HEK293 (cell line): Measurements from ENCODE around the gene NNAT.

ENCODE experiments used
- CTCF ChIA-PET: fragments of 350-600 bp; formaldehyde crosslinking; extraction: SDS; loops from one replicate; lab custom pipeline; 2021; ENCODE audit warnings: antibody characterized with exemption; lab: Yijun Ruan, JAX
- POLR2A ChIA-PET: fragments of 300-600 bp; formaldehyde crosslinking; extraction: SDS; loops from one replicate; lab custom pipeline; 2020; ENCODE audit warnings: antibody characterized with exemption, inconsistent platforms; lab: Yijun Ruan, JAX
- H3K27ac ChIP-seq: fragments of 200-500 bp; sonication (Bioruptor generic); 2 replicates; pipeline ENCODE4 v1.5.1; 2014; ENCODE audit warnings: low read depth, low read length, control low read depth, inconsistent platforms; ENCODE audit errors: extremely low read depth
- H3K36me3 ChIP-seq, 2 experiments: fragments of 200-500 bp in 1 of 2; sonication (Bioruptor generic) in 1 of 2; 1 replicate in 1 of 2; 2 replicates in 1 of 2; pipeline ENCODE4 v1.5.1; 2014 to 2017; ENCODE audit warnings: inconsistent platforms in 2 of 2, low read length in 2 of 2; ENCODE audit not compliant: control insufficient read depth in 2 of 2, insufficient read depth in 1 of 2
- H3K4me1 ChIP-seq: fragments of 200-500 bp; sonication (Bioruptor generic); 2 replicates; pipeline ENCODE4 v1.5.1; 2014; ENCODE audit warnings: mild to moderate bottlenecking, low read length, inconsistent platforms; ENCODE audit not compliant: control insufficient read depth, insufficient read depth
- H3K4me3 ChIP-seq: 2 replicates; pipeline ENCODE4 v1.5.1; 2011; ENCODE audit warnings: low read depth, mild to moderate bottlenecking, control low read depth, low read length, moderate library complexity
- H3K9me3 ChIP-seq: fragments of 200-500 bp; sonication (Bioruptor generic); 2 replicates; pipeline ENCODE4 v1.5.1; 2014; ENCODE audit warnings: low read depth, low read length, inconsistent platforms; ENCODE audit not compliant: control insufficient read depth, insufficient read depth
- AEBP2 ChIP-seq: fragments of 450-650 bp; formaldehyde crosslinking; IDR thresholded peaks from 2 replicates; pipeline ENCODE4 v1.5.1; 2016; ENCODE audit warnings: missing biosample characterization, missing genetic modification characterization, borderline replicate concordance
- HOXC10 ChIP-seq: sonication (generic); formaldehyde crosslinking; IDR thresholded peaks from 2 replicates; pipeline ENCODE4 v1.8.1; 2023; ENCODE audit warnings: mild to moderate bottlenecking, missing genetic modification reagents
- ZBTB1 ChIP-seq: fragments of 450-650 bp; formaldehyde crosslinking; IDR thresholded peaks from 2 replicates; pipeline ENCODE4 v1.5.1; 2016; ENCODE audit warnings: missing biosample characterization, missing genetic modification characterization
- ZNF10 ChIP-seq: fragments of 450-650 bp; formaldehyde crosslinking; IDR thresholded peaks from 2 replicates; pipeline ENCODE4 v1.5.1; 2017; ENCODE audit warnings: missing biosample characterization, missing genetic modification characterization
- ZNF140 ChIP-seq: fragments of 450-650 bp; formaldehyde crosslinking; IDR thresholded peaks from 2 replicates; pipeline ENCODE4 v1.5.1; 2016; ENCODE audit warnings: missing biosample characterization, missing genetic modification characterization
- ZNF292 ChIP-seq: fragments of 450-650 bp; formaldehyde crosslinking; IDR thresholded peaks from 2 replicates; pipeline ENCODE4 v1.5.1; 2016; ENCODE audit warnings: low read depth, missing biosample characterization, missing genetic modification characterization, borderline replicate concordance
- ZNF488 ChIP-seq: fragments of 450-650 bp; formaldehyde crosslinking; IDR thresholded peaks from 2 replicates; pipeline ENCODE4 v1.5.1; 2016; ENCODE audit warnings: missing biosample characterization, missing genetic modification characterization
- ZNF529 ChIP-seq: fragments of 450-650 bp; formaldehyde crosslinking; IDR thresholded peaks from 2 replicates; pipeline ENCODE4 v1.5.1; 2017; ENCODE audit warnings: missing genetic modification characterization, missing biosample characterization; ENCODE audit not compliant: insufficient replicate concordance
- ZNF544 ChIP-seq: fragments of 450-650 bp; formaldehyde crosslinking; IDR thresholded peaks from 2 replicates; pipeline ENCODE4 v1.5.0; 2017; ENCODE audit warnings: missing biosample characterization, missing genetic modification characterization
- ZNF660 ChIP-seq: fragments of 450-650 bp; IDR thresholded peaks from 2 replicates; pipeline ENCODE4 v1.5.1; 2018; ENCODE audit warnings: missing biosample characterization, mild to moderate bottlenecking, missing genetic modification characterization
- ZNF677 ChIP-seq: fragments of 450-650 bp; IDR thresholded peaks from 2 replicates; pipeline ENCODE4 v1.5.0; 2018; ENCODE audit warnings: missing biosample characterization, mild to moderate bottlenecking, missing genetic modification characterization, moderate library complexity
- ZNF701 ChIP-seq: fragments of 450-650 bp; formaldehyde crosslinking; IDR thresholded peaks from 2 replicates; pipeline ENCODE4 v1.5.1; 2016; ENCODE audit warnings: missing biosample characterization, missing genetic modification characterization
- ZNF776 ChIP-seq: fragments of 450-650 bp; formaldehyde crosslinking; IDR thresholded peaks from 2 replicates; pipeline ENCODE4 v1.5.0; 2017; ENCODE audit warnings: missing biosample characterization, missing genetic modification characterization, borderline replicate concordance
- ZNF785 ChIP-seq: fragments of 450-650 bp; formaldehyde crosslinking; IDR thresholded peaks from 2 replicates; pipeline ENCODE4 v1.5.1; 2016; ENCODE audit warnings: missing biosample characterization, missing genetic modification characterization
- ZNF791 ChIP-seq: fragments of 450-650 bp; formaldehyde crosslinking; IDR thresholded peaks from 2 replicates; pipeline ENCODE4 v1.5.1; 2016; ENCODE audit warnings: missing biosample characterization, missing genetic modification characterization
- ZSCAN4 ChIP-seq: fragments of 450-650 bp; formaldehyde crosslinking; IDR thresholded peaks from 2 replicates; pipeline ENCODE4 v1.5.1; 2017; ENCODE audit warnings: missing biosample characterization, missing genetic modification characterization
- TF ChIP-seq, protein P1 (sequence below): fragments of 450-650 bp; formaldehyde crosslinking; IDR thresholded peaks from 2 replicates; pipeline ENCODE4 v1.5.1; 2017; ENCODE audit warnings: missing biosample characterization, missing genetic modification characterization
- TF ChIP-seq, protein P2 (sequence below): fragments of 450-650 bp; formaldehyde crosslinking; IDR thresholded peaks from 2 replicates; pipeline ENCODE4 v1.5.0; 2017; ENCODE audit warnings: missing biosample characterization, missing genetic modification characterization, borderline replicate concordance
- TF ChIP-seq, protein P3 (sequence below): fragments of 450-650 bp; formaldehyde crosslinking; IDR thresholded peaks from 2 replicates; pipeline ENCODE4 v1.5.1; 2017; ENCODE audit warnings: missing biosample characterization, mild to moderate bottlenecking, missing genetic modification characterization, moderate library complexity
- TF ChIP-seq, protein P4 (sequence below): fragments of 450-650 bp; formaldehyde crosslinking; IDR thresholded peaks from 2 replicates; pipeline ENCODE4 v1.5.1; 2017; ENCODE audit warnings: missing biosample characterization, missing genetic modification characterization

Gene NNAT

DNA sequence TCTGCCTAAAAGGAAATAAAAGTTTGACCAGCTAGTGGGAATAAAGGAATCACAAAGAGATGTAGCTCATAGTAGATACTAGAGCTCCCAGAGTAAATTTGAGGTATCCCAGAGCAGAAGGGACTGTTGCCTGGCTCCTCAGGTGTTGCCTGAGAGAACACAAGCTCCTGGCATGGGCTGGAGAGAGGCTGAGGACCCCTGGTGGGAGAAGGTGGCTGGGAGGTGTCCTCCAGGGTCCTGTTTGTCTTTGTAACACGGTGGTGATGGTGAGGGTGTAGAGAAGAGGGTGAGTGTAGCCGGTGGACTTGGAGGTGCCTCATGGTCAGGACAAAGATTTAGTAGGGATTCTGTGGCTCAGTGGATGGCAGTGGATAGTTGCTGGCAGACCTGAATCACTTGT, 28.1 kb upstream of the NNAT start:
- H3K36me3 ChIP-seq = no peaks in the 10 kb centered on the region
- POLR2A ChIA-PET = interaction anchor here (0.5 kb wide), 1 partner anchor 260 kb away, joined by 4 read pairs; no protein-coding TSS in a partner anchor
- TF ChIP-seq ZNF677 (tag by site-specific recombination) (no peak), ZNF292 (tag by site-specific recombination) (no peak), ZNF791 (no peak), ZSCAN4 (tag by site-specific recombination) (no peak), ZNF785 (tag by site-specific recombination) (no peak)
- TF ChIP-seq, protein P1, sequence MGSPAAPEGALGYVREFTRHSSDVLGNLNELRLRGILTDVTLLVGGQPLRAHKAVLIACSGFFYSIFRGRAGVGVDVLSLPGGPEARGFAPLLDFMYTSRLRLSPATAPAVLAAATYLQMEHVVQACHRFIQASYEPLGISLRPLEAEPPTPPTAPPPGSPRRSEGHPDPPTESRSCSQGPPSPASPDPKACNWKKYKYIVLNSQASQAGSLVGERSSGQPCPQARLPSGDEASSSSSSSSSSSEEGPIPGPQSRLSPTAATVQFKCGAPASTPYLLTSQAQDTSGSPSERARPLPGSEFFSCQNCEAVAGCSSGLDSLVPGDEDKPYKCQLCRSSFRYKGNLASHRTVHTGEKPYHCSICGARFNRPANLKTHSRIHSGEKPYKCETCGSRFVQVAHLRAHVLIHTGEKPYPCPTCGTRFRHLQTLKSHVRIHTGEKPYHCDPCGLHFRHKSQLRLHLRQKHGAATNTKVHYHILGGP (tag by site-specific recombination) = no peak
- TF ChIP-seq, all 188 proteins: peak for 0
- CTCF ChIA-PET = interaction anchor here (0.6 to 0.7 kb wide), 2 partner anchors 49 to 728 kb away, joined by 3 to 4 read pairs; no protein-coding TSS in a partner anchor
- Histone ChIP-seq H3K9me3 (no peaks in the 10 kb centered on the region), H3K27ac (no peak overlapping the region), H3K4me3 (no peak overlapping the region), H3K4me1 (no peaks in the 10 kb centered on the region)

GRCh38 chr20:37494301-37494700, 26.7 kb upstream of the NNAT start:
- ChIA-PET CTCF (interaction anchor here (0.6 to 0.7 kb wide), 2 partner anchors 34 to 543 kb away, joined by 3 to 4 read pairs; partner anchors contain the start of gene BLCAP), POLR2A (no interaction called here)
- TF ChIP-seq HOXC10 (CRISPR knock-in tag) = no peak
- no peak for TF ChIP-seq ZNF776 (tag by site-specific recombination)
- TF ChIP-seq ZNF544 (tag by site-specific recombination) = no peak
- TF ChIP-seq, all 188 proteins: peak for 0
- Histone ChIP-seq H3K36me3 (no peaks in the 10 kb centered on the region), H3K4me3 (no peak overlapping the region), H3K4me1 (no peaks in the 10 kb centered on the region), H3K9me3 (no peaks in the 10 kb centered on the region), H3K27ac (no peak overlapping the region)

- Histone ChIP-seq H3K36me3 (no peaks in the 10 kb centered on the region), H3K4me3 (no peak overlapping the region), H3K27ac (no peak overlapping the region), H3K9me3 (no peaks in the 10 kb centered on the region), H3K4me1 (no peaks in the 10 kb centered on the region)
- POLR2A ChIA-PET = no interaction called here
- CTCF ChIA-PET = no interaction called here
- TF ChIP-seq ZNF660 (tag by site-specific recombination) (no peak), ZNF140 (no peak), ZNF529 (tag by site-specific recombination) (no peak), ZNF701 (tag by site-specific recombination) (no peak), ZNF488 (tag by site-specific recombination) (no peak), ZBTB1 (tag by site-specific recombination) (no peak), ZNF10 (tag by site-specific recombination) (no peak), AEBP2 (tag by site-specific recombination) (no peak)
- TF ChIP-seq, protein P2, sequence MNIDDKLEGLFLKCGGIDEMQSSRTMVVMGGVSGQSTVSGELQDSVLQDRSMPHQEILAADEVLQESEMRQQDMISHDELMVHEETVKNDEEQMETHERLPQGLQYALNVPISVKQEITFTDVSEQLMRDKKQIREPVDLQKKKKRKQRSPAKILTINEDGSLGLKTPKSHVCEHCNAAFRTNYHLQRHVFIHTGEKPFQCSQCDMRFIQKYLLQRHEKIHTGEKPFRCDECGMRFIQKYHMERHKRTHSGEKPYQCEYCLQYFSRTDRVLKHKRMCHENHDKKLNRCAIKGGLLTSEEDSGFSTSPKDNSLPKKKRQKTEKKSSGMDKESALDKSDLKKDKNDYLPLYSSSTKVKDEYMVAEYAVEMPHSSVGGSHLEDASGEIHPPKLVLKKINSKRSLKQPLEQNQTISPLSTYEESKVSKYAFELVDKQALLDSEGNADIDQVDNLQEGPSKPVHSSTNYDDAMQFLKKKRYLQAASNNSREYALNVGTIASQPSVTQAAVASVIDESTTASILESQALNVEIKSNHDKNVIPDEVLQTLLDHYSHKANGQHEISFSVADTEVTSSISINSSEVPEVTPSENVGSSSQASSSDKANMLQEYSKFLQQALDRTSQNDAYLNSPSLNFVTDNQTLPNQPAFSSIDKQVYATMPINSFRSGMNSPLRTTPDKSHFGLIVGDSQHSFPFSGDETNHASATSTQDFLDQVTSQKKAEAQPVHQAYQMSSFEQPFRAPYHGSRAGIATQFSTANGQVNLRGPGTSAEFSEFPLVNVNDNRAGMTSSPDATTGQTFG (tag by site-specific recombination) = no peak
- TF ChIP-seq, protein P3, sequence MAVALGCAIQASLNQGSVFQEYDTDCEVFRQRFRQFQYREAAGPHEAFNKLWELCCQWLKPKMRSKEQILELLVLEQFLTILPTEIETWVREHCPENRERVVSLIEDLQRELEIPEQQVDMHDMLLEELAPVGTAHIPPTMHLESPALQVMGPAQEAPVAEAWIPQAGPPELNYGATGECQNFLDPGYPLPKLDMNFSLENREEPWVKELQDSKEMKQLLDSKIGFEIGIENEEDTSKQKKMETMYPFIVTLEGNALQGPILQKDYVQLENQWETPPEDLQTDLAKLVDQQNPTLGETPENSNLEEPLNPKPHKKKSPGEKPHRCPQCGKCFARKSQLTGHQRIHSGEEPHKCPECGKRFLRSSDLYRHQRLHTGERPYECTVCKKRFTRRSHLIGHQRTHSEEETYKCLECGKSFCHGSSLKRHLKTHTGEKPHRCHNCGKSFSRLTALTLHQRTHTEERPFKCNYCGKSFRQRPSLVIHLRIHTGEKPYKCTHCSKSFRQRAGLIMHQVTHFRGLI (tag by site-specific recombination) = no peak
- TF ChIP-seq, protein P4, sequence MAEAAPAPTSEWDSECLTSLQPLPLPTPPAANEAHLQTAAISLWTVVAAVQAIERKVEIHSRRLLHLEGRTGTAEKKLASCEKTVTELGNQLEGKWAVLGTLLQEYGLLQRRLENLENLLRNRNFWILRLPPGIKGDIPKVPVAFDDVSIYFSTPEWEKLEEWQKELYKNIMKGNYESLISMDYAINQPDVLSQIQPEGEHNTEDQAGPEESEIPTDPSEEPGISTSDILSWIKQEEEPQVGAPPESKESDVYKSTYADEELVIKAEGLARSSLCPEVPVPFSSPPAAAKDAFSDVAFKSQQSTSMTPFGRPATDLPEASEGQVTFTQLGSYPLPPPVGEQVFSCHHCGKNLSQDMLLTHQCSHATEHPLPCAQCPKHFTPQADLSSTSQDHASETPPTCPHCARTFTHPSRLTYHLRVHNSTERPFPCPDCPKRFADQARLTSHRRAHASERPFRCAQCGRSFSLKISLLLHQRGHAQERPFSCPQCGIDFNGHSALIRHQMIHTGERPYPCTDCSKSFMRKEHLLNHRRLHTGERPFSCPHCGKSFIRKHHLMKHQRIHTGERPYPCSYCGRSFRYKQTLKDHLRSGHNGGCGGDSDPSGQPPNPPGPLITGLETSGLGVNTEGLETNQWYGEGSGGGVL (tag by site-specific recombination) = no peak
Measured at GRCh38 chr20:37494796-37495195, 26.3 kb upstream of the NNAT start.
